Measurements from ENCODE around the gene FAM20C. TPM values are rescaled to one million over a fixed set of nuclear protein-coding genes. Genes with fewer than 3 reads are reported as not detected.

Gene FAM20C
- total RNA-seq, 1 donor from 2014 or later, result 14.6 TPM

GRCh38 chr7:254337-255037 is 62.1 kb downstream of the FAM20C start:
- H3K9ac ChIP-seq (ENCODE audit: low read depth in 1 of 3, low read length in 3 of 3), result no peak overlapping the region
- peaks cover 31 to 62% (median 41%) of the 10 kb centered on the region in 3 donors for H3K36me3 ChIP-seq (ENCODE audit: control insufficient read depth in 3 of 3, insufficient read depth in 3 of 3, low read length in 3 of 3)
- no peak overlapping the region for H3K27ac ChIP-seq (ENCODE audit: low read depth, low read length)
- H3K9me3 ChIP-seq (ENCODE audit: control insufficient read depth in 3 of 3, low read length in 3 of 3), result no peaks in the 10 kb centered on the region
- H3K27me3 ChIP-seq (ENCODE audit: control insufficient read depth in 3 of 3, insufficient read depth in 3 of 3, low read length in 3 of 3), result no peaks in the 10 kb centered on the region
- H3K4me3 ChIP-seq (ENCODE audit: low read length in 3 of 3), result no peak overlapping the region
- peaks cover 10 to 15% (median 10%) of the 10 kb centered on the region in 3 donors for H3K4me1 ChIP-seq (ENCODE audit: control insufficient read depth in 3 of 3, insufficient read depth in 3 of 3, low read length in 3 of 3)

GRCh38 chr7:255038-255435 is 62.7 kb downstream of the FAM20C start:
- H3K27ac ChIP-seq (ENCODE audit: low read depth, low read length), result no peak overlapping the region
- H3K9me3 ChIP-seq (ENCODE audit: control insufficient read depth in 3 of 3, low read length in 3 of 3), result no peaks in the 10 kb centered on the region
- peaks cover 32 to 62% (median 43%) of the 10 kb centered on the region in 3 donors for H3K36me3 ChIP-seq (ENCODE audit: control insufficient read depth in 3 of 3, insufficient read depth in 3 of 3, low read length in 3 of 3)
- no peaks in the 10 kb centered on the region for H3K27me3 ChIP-seq (ENCODE audit: control insufficient read depth in 3 of 3, insufficient read depth in 3 of 3, low read length in 3 of 3)
- H3K9ac ChIP-seq (ENCODE audit: low read depth in 1 of 3, low read length in 3 of 3), result no peak overlapping the region
- H3K4me1 ChIP-seq (ENCODE audit: control insufficient read depth in 3 of 3, insufficient read depth in 3 of 3, low read length in 3 of 3), result peaks cover 10 to 15% (median 10%) of the 10 kb centered on the region in 3 donors
- H3K4me3 ChIP-seq (ENCODE audit: low read length in 3 of 3), result no peak overlapping the region

- Histone ChIP-seq H3K9ac (ENCODE audit: low read depth in 1 of 3, low read length in 3 of 3) (no peak overlapping the region), H3K27me3 (ENCODE audit: control insufficient read depth in 3 of 3, insufficient read depth in 3 of 3, low read length in 3 of 3) (no peaks in the 10 kb centered on the region), H3K9me3 (ENCODE audit: control insufficient read depth in 3 of 3, low read length in 3 of 3) (no peaks in the 10 kb centered on the region), H3K4me3 (ENCODE audit: low read length in 3 of 3) (no peak overlapping the region), H3K27ac (ENCODE audit: low read depth, low read length) (no peak overlapping the region), H3K4me1 (ENCODE audit: control insufficient read depth in 3 of 3, insufficient read depth in 3 of 3, low read length in 3 of 3) (peaks cover 10 to 15% (median 10%) of the 10 kb centered on the region in 3 donors), H3K36me3 (ENCODE audit: control insufficient read depth in 3 of 3, insufficient read depth in 3 of 3, low read length in 3 of 3) (peaks cover 33 to 62% (median 48%) of the 10 kb centered on the region in 3 donors)
These were observed 63.5 kb downstream of the FAM20C start for GRCh38 chr7:255721-256361.

- no peaks in the 10 kb centered on the region for H3K9me3 ChIP-seq (ENCODE audit: control insufficient read depth in 3 of 3, low read length in 3 of 3)
- H3K9ac ChIP-seq (ENCODE audit: low read depth in 1 of 3, low read length in 3 of 3), result no peak overlapping the region
- no peaks in the 10 kb centered on the region for H3K27me3 ChIP-seq (ENCODE audit: control insufficient read depth in 3 of 3, insufficient read depth in 3 of 3, low read length in 3 of 3)
- H3K27ac ChIP-seq (ENCODE audit: low read depth, low read length), result no peak overlapping the region
- peaks cover 36 to 66% (median 49%) of the 10 kb centered on the region in 3 donors for H3K36me3 ChIP-seq (ENCODE audit: control insufficient read depth in 3 of 3, insufficient read depth in 3 of 3, low read length in 3 of 3)
- peaks cover 10 to 15% (median 10%) of the 10 kb centered on the region in 3 donors for H3K4me1 ChIP-seq (ENCODE audit: control insufficient read depth in 3 of 3, insufficient read depth in 3 of 3, low read length in 3 of 3)
- no peak overlapping the region for H3K4me3 ChIP-seq (ENCODE audit: low read length in 3 of 3)
These were observed 64.1 kb downstream of the FAM20C start for GRCh38 chr7:256461-256940.

- peaks cover 10 to 15% (median 10%) of the 10 kb centered on the region in 3 donors for H3K4me1 ChIP-seq (ENCODE audit: control insufficient read depth in 3 of 3, insufficient read depth in 3 of 3, low read length in 3 of 3)
- no peaks in the 10 kb centered on the region for H3K27me3 ChIP-seq (ENCODE audit: control insufficient read depth in 3 of 3, insufficient read depth in 3 of 3, low read length in 3 of 3)
- peaks cover 36 to 66% (median 50%) of the 10 kb centered on the region in 3 donors for H3K36me3 ChIP-seq (ENCODE audit: control insufficient read depth in 3 of 3, insufficient read depth in 3 of 3, low read length in 3 of 3)
- no peak overlapping the region for H3K9ac ChIP-seq (ENCODE audit: low read depth in 1 of 3, low read length in 3 of 3)
- H3K4me3 ChIP-seq (ENCODE audit: low read length in 3 of 3), result no peak overlapping the region
- H3K9me3 ChIP-seq (ENCODE audit: control insufficient read depth in 3 of 3, low read length in 3 of 3), result no peaks in the 10 kb centered on the region
- H3K27ac ChIP-seq (ENCODE audit: low read depth, low read length), result no peak overlapping the region
These were observed 64.7 kb downstream of the FAM20C start for GRCh38 chr7:256981-257646.

- Histone ChIP-seq H3K9me3 (ENCODE audit: control insufficient read depth in 3 of 3, low read length in 3 of 3) (peaks cover 0 to 2% (median 0%) of the 10 kb centered on the region in 3 donors), H3K4me1 (ENCODE audit: control insufficient read depth in 3 of 3, insufficient read depth in 3 of 3, low read length in 3 of 3) (peaks cover 7 to 13% (median 8%) of the 10 kb centered on the region in 3 donors), H3K27ac (ENCODE audit: low read depth, low read length) (no peak overlapping the region), H3K9ac (ENCODE audit: low read depth in 1 of 3, low read length in 3 of 3) (no peak overlapping the region), H3K36me3 (ENCODE audit: control insufficient read depth in 3 of 3, insufficient read depth in 3 of 3, low read length in 3 of 3) (peaks cover 36 to 65% (median 50%) of the 10 kb centered on the region in 3 donors), H3K27me3 (ENCODE audit: control insufficient read depth in 3 of 3, insufficient read depth in 3 of 3, low read length in 3 of 3) (no peaks in the 10 kb centered on the region), H3K4me3 (ENCODE audit: low read length in 3 of 3) (no peak overlapping the region)
These were observed 65.2 kb downstream of the FAM20C start for GRCh38 chr7:257647-257992.

GRCh38 chr7:258476-259190 is 66.3 kb downstream of the FAM20C start:
- H3K9me3 ChIP-seq (ENCODE audit: control insufficient read depth in 3 of 3, low read length in 3 of 3), result peaks cover 0 to 2% (median 0%) of the 10 kb centered on the region in 3 donors
- H3K36me3 ChIP-seq (ENCODE audit: control insufficient read depth in 3 of 3, insufficient read depth in 3 of 3, low read length in 3 of 3), result peaks cover 36 to 59% (median 50%) of the 10 kb centered on the region in 3 donors

GRCh38 chr7:259191-259505 is 66.8 kb downstream of the FAM20C start:
- H3K36me3 ChIP-seq (ENCODE audit: control insufficient read depth in 3 of 3, insufficient read depth in 3 of 3, low read length in 3 of 3), result peaks cover 36 to 58% (median 50%) of the 10 kb centered on the region in 3 donors
- no peaks in the 10 kb centered on the region for H3K4me1 ChIP-seq (ENCODE audit: control insufficient read depth in 3 of 3, insufficient read depth in 3 of 3, low read length in 3 of 3)
- H3K27me3 ChIP-seq (ENCODE audit: control insufficient read depth in 3 of 3, insufficient read depth in 3 of 3, low read length in 3 of 3), result no peaks in the 10 kb centered on the region
- H3K9ac ChIP-seq (ENCODE audit: low read depth in 1 of 3, low read length in 3 of 3), result no peak overlapping the region
- peaks cover 0 to 2% (median 0%) of the 10 kb centered on the region in 3 donors for H3K9me3 ChIP-seq (ENCODE audit: control insufficient read depth in 3 of 3, low read length in 3 of 3)
- H3K27ac ChIP-seq (ENCODE audit: low read depth, low read length), result no peak overlapping the region
- H3K4me3 ChIP-seq (ENCODE audit: low read length in 3 of 3), result no peak overlapping the region

More at GRCh38 chr7:258476-259190, 66.3 kb downstream of the FAM20C start:
- Histone ChIP-seq H3K27ac (ENCODE audit: low read depth, low read length) (no peak overlapping the region), H3K4me1 (ENCODE audit: control insufficient read depth in 3 of 3, insufficient read depth in 3 of 3, low read length in 3 of 3) (peaks cover 0 to 3% (median 0%) of the 10 kb centered on the region in 3 donors), H3K27me3 (ENCODE audit: control insufficient read depth in 3 of 3, insufficient read depth in 3 of 3, low read length in 3 of 3) (no peaks in the 10 kb centered on the region), H3K4me3 (ENCODE audit: low read length in 3 of 3) (no peak overlapping the region), H3K9ac (ENCODE audit: low read depth in 1 of 3, low read length in 3 of 3) (no peak overlapping the region)

GRCh38 chr7:259751-260405 is 67.5 kb downstream of the FAM20C start:
- Histone ChIP-seq H3K4me1 (ENCODE audit: control insufficient read depth in 3 of 3, insufficient read depth in 3 of 3, low read length in 3 of 3) (peaks cover 0 to 4% (median 0%) of the 10 kb centered on the region in 3 donors), H3K36me3 (ENCODE audit: control insufficient read depth in 3 of 3, insufficient read depth in 3 of 3, low read length in 3 of 3) (peaks cover 36 to 53% (median 50%) of the 10 kb centered on the region in 3 donors), H3K27ac (ENCODE audit: low read depth, low read length) (no peak overlapping the region), H3K27me3 (ENCODE audit: control insufficient read depth in 3 of 3, insufficient read depth in 3 of 3, low read length in 3 of 3) (no peaks in the 10 kb centered on the region), H3K4me3 (ENCODE audit: low read length in 3 of 3) (no peak overlapping the region), H3K9me3 (ENCODE audit: control insufficient read depth in 3 of 3, low read length in 3 of 3) (peaks cover 0 to 2% (median 0%) of the 10 kb centered on the region in 3 donors), H3K9ac (ENCODE audit: low read depth in 1 of 3, low read length in 3 of 3) (no peak overlapping the region)
